Eye (tissue), 1 donor: ENCODE results near the gene RASD2.

Source experiments
- DNase-seq: peaks from one replicate; pipeline ENCODE4 v3.0.0-alpha.2; 2015

The RASD2 gene

DNA sequence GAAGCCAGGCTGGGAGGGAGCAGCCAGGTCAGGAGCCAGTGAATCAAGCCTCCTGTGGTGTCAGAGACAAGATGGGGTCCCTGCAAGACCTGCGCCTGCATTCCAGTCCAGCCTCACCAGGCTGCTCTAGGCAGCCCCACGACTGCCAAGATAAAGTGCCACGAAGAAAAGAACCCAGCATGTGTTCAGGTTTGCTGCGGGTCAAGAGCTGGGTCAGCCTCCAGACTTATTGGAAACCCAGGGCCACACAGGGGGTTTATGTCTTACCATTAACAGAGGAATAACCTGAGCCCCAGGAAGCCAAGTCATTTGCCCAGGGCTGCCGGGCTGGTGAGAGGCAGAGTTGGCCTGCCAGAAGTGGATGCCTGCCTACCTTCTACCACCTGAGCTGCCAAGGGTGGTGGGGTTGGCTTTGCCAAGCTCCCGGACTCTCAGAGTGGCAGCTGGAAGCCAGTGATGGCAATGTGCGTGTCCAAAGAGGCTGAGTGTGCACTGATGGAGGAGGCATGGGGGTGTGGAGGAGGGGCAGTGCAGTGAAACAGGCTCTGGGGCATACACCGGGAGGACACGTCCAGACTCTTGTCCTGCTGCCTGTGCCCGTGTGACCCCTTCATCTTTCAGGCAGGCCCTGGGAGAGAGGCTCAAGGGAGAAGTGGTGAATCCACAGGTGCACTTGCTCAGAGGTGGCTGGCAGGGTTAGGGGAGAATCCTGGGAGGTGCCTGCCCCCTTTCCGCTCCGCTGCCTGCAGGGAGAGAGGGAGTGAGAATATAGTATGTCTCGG lies 1.7 kb downstream of the RASD2 start:
- DNase-seq = no peak

DNA sequence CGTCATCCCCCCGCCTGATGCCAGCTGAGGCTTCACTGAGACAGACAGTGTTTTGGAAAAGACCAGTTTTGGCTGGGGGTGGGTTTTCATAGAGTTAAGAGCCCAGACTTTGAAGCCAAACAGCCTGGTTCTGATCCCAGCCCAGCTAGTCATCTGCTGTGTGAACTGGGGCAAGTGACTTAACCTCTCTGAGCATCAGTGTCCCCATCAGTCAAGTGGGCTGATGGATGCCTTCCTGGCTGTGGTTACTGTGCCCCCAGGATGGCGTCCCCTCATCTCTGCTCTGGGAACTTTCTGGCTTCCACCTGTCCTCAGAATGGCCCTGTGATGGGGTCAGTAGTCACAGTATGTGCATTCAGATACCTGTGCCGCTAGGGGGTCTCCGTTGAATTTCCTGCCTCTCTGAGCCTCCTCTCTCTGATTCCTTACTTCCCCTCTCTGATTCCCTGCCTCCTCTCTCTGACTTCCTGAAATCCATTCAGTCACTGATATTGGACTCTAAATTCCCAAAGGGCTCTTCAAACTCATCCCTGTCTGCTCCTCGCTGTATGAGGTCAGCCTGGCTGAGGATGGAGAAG lies 2.4 kb downstream of the RASD2 start:
- DNase-seq = no peak

DNA sequence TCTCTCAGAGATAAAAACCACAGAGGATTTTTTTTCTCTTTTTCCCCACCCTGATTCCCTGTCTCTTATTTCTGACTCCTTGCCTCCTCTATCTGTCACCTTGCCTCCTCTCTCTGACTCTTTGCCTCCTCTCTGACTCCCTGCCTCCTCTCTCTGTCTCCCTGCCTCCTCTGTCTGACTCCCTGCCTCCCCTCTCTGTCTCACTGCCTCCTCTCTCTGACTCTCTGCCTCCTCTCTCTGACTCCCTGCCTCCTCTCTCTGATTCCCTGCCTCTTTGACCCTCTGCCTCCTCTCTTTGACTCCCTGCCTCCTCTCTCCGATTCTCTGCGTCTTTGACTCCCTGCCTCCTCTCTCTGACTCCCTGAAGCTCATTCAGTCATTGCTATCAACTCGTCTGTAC lies 3.1 kb downstream of the RASD2 start:
- DNase-seq = no peak

DNA sequence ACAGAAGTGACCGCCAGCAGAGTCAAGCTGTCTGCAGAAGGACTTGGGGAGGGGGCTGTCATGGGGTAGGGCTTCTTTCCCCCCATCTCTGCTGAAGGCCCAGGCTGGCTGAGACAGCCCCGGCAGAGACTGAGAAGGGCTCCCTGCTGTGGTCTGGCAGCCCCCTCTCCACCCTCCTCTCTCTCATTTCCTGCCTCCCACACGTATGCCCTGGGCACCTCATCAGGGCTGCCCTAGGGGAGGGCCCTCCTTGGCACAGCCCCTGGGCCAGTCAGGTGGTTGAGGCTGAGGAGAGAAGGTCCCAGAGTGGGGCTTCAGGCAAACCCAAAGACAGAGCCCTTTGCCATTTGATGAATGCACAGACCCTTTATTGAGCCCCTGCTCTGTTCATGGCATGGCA lies 3.6 kb downstream of the RASD2 start:
- DNase-seq = no peak

DNA sequence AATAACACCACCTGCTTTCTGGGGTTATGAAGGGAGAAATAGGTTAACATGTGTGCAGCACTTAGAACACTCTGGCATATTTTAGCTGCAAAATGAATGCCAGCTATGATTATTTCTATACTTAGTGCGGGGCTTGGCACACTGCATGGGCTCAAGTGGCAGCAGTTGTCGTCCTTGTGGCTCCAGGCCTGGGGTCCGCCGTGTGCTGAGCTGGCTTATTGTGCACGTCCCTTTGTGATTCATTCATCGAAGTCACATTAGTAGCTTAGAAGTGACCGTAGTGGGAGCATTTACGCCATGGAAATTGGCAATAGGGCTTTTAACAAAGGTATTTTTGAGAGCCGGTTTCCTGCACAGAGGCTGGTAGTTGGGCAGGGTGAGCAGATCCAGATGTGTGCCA lies 4.2 kb downstream of the RASD2 start:
- no peak for DNase-seq

DNA sequence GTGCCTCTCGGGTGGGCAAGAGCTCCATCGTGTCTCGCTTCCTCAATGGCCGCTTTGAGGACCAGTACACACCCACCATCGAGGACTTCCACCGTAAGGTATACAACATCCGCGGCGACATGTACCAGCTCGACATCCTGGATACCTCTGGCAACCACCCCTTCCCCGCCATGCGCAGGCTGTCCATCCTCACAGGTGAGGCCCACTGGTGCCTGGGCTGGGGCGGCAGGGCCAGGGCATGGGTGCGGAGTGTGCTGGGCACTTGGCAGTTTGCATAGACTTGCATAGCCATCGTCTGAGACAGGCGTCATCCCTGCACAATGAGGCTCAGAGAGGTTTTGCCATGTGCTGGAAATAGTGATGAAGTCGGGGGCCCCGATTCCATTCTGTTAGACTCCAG lies 6.3 kb downstream of the RASD2 start:
- no peak for DNase-seq

DNA sequence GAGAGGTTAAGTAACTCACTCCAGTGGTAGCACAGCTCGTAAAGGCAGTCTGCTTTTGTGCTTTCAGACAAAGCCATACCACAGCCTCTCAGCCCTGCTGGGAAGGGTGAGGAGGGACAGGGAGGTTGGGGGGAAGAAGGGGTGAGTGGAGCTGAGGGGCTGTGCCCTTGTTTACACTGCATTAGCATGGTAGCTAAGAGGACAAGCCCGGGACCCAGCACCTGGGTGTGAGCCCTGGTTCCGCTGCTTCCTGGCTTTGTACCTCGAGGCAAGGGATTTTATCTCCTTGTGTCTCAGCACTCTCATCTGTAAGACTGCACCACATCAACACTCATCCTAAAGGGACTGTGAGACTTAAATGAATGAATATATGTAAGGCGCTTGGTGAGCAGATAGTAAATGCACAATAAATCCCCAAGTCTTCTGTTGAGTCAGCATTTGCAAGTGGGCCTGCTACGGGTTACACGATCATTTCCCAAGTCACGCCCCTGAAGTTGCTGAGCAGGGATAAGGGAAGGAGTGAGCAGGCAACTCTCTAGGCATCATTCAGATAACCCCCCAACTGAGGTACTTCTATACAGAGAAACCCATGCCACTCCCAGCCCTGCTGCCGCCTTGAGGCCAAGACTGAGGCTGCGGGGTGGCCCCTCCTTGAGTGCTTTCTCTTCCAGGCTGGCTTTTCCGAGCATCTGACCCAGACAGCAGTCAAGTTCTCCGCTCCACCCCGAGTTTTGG lies 7.5 kb downstream of the RASD2 start:
- DNase-seq = no peak

DNA sequence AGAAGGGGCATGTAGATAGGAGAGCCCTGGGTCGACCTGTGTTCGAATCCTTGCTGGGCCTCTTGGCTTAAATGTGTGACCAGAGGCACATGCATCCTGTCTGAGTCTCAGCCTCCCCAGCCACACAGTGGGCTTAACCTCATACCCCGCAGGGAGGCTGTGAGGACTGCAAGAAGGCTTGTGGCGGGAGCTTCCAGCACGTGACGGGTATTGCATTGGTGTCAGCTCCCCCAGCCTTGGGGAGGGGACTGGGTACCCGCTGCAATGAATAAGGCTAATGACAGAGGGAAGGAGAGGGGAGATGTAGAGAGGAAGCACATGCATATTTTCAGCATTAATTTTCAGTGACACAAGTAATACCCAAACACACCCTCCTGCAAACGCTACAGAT lies 8.1 kb downstream of the RASD2 start:
- no peak for DNase-seq

DNA sequence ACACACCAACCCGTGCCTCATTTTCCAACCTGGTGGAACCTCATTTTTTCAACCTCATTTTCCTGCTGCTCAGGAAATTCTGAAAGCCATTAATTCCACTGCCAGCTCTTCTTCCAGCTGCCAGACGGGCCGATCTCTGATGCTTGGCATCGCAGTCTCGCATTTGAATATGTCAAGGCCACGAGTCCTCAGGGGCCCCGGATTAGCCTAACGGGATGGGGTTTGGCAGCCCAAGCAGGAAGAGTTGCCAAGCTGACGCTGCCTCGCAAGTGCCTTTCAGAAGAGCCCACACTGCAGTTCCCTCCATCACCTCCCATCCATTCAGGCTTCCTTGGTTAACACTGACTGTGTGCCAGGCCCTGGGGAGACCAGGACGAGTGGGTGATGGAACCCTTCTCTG lies 8.7 kb downstream of the RASD2 start:
- no peak for DNase-seq

DNA sequence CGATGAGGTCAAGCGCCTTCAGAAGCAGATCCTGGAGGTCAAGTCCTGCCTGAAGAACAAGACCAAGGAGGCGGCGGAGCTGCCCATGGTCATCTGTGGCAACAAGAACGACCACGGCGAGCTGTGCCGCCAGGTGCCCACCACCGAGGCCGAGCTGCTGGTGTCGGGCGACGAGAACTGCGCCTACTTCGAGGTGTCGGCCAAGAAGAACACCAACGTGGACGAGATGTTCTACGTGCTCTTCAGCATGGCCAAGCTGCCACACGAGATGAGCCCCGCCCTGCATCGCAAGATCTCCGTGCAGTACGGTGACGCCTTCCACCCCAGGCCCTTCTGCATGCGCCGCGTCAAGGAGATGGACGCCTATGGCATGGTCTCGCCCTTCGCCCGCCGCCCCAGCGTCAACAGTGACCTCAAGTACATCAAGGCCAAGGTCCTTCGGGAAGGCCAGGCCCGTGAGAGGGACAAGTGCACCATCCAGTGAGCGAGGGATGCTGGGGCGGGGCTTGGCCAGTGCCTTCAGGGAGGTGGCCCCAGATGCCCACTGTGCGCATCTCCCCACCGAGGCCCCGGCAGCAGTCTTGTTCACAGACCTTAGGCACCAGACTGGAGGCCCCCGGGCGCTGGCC lies 11.0 kb downstream of the RASD2 start:
- DNase-seq = no peak

DNA sequence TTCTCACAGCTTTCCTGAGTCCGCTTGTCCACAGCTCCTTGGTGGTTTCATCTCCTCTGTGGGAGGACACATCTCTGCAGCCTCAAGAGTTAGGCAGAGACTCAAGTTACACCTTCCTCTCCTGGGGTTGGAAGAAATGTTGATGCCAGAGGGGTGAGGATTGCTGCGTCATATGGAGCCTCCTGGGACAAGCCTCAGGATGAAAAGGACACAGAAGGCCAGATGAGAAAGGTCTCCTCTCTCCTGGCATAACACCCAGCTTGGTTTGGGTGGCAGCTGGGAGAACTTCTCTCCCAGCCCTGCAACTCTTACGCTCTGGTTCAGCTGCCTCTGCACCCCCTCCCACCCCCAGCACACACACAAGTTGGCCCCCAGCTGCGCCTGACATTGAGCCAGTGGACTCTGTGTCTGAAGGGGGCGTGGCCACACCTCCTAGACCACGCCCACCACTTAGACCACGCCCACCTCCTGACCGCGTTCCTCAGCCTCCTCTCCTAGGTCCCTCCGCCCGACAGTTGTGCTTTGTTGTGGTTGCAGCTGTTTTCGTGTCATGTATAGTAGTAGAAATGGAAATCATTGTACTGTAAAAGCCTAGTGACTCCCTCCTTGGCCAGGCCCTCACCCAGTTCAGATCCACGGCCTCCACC lies 11.7 kb downstream of the RASD2 start:
- DNase-seq = peak; percentile 71

DNA sequence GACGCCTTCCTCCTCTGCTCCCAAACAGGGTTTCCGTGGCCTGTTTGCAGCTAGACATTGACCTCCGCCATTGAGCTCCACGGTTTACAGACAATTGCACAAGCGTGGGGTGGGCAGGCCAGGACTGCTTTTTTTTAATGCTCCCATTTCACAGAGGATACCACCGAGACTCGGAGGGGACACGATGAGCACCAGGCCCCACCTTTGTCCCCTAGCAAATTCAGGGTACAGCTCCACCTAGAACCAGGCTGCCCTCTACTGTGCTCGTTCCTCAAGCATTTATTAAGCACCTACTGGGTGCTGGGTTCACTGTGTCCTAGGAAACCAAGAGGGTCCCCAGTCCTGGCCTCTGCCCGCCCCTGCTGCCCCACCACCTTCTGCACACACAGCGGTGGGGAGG lies 12.2 kb downstream of the RASD2 start:
- no peak for DNase-seq

DNA sequence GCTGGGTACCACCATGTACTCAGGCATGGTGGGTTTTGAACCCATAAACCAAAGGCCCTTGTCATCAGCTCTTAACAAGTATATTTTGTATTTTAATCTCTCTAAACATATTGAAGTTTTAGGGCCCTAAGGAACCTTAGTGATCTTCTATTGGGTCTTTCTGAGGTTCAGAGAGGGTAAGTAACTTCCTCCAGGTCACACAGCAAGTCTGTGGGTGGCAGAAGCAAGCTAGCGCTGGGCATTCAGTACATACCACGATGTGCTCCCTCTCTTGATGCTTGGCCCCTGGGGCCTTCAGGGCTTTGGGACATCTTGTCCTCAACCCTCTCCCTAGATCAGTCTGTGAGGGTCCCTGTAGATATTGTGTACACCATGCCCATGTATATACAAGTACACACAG lies 12.7 kb downstream of the RASD2 start:
- no peak for DNase-seq

DNA sequence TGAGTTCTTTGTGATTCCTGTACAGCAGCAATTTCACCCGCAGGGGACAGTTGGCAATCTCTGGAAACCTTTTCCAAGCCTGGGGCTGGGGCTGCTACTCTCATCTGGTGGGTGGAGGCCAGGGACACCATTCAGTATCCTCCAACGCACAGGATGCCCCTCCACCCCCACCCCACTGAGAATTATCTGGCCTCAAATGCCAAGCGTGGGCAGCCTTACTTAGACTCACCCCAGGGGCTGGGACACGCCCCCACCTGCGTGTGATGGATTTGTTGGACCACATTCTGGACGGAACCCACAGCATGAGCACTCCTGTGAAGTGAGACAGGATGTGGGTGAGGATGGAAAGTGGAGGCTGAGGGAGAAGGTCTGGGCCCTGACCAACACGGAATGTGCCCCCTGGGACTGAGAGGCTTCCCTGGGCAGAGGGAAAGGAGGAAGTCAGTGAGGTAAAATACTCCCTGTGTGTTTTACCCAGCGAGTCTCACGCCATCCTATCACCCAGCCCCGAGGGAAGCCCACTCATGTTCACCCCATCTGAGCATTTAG lies 13.7 kb downstream of the RASD2 start:
- no peak for DNase-seq

DNA sequence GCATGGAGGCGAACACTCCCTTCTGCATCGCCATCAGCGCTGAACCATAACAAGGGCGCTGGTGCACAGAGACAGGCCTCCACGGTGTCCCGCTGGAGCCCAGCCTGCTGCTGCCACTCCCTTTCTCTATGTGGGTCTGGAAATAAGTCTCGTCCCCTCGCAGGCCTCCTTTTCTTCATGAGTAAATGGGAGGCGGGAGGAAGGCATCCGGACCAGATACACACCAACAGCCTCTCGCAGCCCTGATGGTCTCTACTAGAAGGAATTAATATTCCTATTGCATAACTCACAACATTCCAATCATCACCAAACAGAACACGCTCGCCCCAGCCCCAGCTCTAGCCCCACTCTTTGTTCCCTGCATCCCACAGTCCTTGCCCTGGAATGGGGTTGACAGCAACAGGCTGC lies 14.9 kb downstream of the RASD2 start:
- DNase-seq = peak; percentile 60

DNA sequence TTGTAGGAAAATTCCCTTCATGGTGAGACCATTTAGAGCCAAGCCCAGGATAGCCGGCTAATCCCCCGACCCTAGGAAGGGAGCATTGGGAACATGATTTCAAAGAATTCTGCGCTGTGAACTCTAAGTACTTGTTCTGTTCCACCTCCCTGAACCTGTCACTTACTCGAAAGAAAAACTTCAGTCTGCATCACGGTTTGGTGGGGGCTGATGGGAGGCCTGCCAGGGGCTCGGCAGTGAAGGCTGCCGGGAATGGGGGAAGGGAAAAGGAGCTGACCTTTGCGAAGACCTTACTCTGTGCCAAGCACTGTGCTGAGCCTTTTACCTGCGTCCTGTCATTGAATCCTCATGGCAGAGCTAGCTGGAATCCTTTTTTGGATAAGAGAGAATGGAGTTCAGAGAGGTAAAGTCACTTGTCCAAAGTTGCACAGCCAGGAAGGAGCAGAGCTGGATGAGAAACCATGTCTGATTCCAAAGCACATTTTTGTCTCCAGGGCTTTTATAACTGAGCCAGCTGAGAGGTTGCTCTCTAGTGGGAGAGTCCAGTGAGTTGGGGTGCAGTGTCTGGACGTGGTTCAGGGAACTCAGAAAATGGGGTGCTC lies 15.4 kb downstream of the RASD2 start:
- DNase-seq = no peak

DNA sequence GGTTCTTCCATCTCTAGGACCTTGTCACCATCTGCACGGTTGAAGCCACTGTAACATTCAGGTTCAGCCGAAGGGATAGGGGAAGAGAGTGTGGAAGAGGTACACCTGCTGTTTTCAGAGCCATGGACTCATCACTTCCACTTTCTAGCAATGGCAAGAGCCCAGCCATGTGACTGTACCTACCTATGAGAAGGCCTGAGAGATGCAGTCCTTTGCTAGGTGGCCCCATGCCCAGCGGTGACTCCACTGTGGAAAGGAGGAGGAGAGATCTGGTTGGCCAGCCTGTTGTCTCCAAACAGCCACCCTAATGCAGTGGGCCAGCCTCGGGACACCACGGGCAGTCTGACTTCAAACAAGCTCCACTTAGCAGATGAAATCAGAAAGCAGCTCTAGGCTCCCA lies 16.0 kb downstream of the RASD2 start:
- DNase-seq = no peak

DNA sequence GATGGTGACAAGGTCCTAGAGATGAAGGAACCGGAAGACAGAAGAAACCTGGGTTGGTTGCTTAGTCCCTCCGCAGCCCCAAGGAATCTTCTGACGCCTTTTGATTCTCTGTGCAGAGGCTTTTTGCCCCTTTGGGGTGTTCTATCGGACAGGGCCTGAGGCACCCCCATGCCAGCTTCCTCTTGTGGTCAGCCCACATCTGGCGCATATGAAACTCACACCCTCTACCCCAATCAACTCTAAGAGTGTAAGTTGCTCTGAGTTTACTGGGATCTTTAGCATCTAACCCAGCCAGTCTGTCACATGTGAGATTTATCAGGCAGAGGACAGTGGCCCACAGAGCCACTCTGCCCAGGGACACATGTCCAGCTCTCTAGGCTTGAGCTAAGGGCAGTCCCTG lies 17.4 kb downstream of the RASD2 start:
- DNase-seq = no peak

DNA sequence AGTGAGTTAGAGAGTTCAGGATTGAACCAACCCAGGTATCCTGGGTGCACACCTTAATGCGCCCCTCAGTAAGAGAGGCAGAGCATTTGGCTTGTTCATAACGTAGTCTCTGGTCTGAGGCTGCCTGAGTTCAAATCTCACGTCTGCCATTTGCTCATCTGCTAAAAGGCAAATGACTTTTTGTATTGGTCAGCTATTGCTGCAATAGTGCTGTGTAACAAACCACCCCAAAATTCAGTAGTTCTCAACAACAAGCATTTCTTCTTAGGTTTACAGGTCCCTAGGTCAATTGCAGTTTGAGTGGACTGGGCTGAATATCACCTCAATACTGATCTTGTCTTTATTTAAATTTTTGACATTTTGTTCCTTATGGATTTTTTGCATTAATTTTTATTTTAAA lies 18.1 kb downstream of the RASD2 start:
- no peak for DNase-seq

DNA sequence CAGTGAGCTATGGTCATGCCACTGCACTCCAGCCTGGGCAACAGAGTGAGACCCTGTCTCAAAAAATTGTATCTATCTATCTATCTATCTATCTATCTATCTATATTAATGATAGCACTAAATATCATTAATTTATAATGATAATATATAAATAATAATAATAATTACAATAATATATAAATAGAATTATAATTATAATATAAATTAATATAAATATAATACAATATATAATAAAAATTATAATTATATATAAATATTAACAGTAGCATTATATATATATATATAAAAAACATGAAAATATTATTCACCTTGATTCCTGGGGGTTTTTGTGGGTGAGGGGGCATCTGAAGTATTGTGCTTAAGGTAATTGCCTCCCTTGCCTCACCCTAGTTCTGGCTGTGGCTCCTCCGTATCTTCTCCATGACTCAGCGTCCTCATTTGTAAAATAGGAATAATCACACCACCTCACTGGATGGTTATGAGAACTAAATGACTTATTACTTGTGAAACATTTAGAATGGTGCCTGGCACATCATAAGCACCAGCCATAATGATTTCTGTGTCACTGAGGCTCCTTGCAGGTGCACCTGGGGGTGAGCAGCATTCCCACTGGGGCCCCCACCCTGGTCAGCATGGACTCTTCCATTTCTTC lies 18.8 kb downstream of the RASD2 start:
- DNase-seq = no peak

DNA sequence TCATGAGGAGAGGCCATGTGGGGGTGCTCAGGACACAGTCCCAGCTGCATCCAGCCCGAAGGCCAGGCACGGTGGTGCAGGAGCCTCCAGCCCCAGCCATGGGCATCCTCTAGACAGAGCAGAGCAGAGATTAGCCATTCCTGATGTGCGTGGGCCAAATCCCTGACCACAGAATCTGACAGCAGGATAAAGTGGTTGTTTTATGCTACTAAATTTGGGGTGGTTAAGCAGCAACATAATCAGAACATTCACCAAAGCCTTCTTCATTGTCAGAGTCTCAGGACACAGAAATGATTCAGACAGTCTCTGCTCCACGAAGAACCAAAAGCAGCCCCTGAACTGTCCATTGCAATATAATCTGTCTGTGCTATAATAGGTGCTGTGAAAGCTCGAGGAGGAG lies 19.7 kb downstream of the RASD2 start:
- DNase-seq = no peak

DNA sequence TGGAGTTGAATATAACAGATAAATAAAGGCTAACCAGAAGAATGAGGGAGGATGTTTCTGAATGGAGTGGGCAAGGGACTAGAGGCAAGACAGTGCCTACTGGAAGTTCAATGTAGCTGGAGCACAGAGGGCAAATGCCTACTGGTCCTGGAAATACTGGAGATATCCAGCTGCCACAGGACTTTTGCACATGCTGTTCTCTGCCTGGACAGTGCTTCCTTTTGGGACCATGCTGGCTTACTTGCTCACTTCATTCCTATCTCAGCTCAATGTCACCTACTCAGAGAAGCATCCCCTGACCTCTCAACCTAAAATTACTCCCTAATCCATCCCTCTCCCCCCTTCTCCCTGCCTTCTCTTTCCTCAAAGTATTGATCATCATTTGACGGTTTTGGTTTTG lies 20.2 kb downstream of the RASD2 start:
- DNase-seq = no peak
